Hematopoietic multipotent progenitor cell treated with erythropoietin and hydrocortisone succinate and interleukin-3 and kit ligand, for 6 days (in vitro differentiated cells): ENCODE measurements around the gene SFXN5.
A peak's percentile ranks its signal among the peaks of the same experiment; 100 is the strongest.
"Not testable (repeated sequence)": the region's sequence is repeated elsewhere in the genome, so short reads cannot be mapped to it uniquely, and the experiment has no call there.

ENCODE experiments used
- DNase-seq: peaks from one replicate; pipeline ENCODE4 v3.0.0-alpha.2; 2015

Gene SFXN5

DNA sequence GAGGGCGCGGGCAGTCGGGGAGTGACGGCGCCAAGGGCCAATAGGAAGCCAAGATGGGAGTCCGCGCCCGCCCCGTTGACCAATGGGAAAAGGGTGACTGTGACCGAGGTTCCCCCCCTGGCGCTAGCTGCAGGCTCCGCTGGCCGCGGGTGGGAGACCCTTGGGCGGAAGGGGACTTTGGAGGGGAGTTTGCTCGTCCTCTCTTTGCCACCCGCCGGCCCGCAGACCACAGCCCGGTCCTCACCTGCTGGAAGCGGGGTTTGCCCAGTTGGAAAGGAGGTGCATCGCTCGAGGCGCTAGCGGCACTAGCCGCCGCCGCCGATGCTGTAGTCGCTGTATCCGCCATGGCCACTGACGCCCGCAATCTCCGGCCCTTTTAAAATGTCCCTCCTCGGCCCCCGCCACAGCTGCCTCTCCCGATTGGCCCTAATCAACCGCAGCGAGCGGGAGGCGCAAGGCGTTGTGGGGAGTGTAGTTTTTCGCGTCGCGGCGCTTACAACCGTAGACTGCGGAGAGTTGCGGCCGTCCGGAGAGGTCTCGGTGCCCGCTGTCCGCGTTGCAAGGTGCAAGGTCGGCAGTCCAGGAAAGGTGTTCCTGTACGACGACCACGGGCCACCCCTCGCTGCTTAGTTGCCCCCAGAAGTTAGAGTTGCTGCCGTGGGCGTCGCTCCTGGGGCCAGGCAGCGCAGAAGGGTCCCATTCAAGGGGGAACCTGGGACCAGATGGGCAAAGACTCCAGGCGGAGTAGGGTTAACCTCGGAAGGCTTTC lies at the start of gene SFXN5:
SFXN5 (minus strand) TSS at position 353 of the 769 bp plus-strand sequence; CDS start at position 346, 7 bp downstream.
- peak; percentile 98 for DNase-seq

DNA sequence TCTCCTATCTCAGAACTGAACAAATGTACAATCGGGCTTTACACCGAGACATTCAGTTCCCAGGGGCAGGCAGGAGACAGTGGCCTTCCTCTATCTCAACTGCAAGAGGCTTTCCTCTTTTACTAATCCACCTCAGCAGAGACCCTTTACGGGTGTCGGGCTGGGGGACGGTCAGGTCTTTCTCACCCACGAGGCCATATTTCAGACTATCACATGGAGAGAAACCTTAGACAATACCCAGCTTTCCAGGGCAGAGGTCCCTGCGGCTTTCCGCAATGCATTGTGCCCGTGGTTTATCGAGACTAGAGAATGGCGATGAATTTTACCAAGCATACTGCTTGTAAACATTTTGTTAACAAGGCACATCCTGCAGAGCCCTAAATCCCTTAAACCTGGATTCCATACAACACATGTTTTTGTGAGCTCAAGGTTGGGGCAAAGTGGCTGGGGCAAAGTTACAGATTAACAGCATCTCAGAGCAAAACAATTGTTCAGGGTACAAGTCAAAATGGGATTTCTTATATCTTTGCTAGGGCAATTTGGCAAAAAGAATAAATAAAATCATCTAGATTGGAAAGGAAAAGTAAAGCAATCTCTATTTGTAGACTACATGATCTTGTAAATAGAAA lies 48.2 kb upstream of the SFXN5 start:
- not testable (repeated sequence) for DNase-seq

DNA sequence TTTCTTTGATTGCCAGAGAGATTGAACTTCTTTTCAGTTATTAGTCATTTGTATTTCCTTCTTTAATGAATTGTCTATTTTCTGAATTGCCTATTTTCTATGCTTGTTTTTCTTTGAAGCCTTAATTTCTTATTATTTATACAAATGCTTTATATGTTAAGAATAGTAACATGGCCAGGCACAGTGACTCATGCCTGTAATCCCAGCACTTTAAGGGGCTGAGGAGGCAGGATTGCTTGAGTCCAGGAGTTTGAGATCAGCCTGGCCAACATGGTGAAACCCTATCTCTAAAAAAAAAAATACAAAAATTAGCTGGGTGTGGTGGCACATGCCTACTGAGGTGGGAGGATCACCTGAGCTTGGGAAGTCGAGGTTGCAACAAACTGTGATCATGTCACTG lies 45.9 kb upstream of the SFXN5 start:
- no peak for DNase-seq

GRCh38 chr2:73116182-73116960 lies 44.9 kb upstream of the SFXN5 start:
- no peak for DNase-seq

DNA sequence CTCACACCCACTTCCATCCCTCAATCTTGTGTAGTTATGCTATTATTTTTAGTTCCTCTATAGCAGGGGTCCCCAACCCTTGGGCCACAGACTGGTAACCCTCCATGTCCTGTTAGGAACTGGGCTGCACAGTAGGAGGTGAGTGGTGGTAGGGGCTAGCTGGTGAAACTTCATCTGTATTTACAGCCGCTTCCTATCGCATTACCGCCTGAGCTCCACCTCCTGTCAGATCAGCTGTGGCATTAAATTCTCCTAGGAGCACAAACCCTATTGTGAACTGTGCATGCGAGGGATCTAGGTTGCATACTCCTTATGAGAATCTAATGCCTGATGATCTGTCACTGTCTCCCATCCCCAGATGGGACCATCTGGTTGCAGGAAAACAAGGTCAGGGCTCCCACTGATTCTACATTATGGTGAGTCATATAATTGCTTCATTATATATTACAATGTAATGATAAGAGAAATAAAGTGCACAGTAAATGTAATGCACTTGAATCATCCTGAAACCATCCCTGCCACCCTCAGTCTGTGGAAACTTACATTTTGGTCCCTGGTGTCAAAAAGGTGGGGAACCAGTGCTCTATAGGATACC lies 42.9 kb upstream of the SFXN5 start:
- no peak for DNase-seq

- DNase-seq: peak; percentile 54
These were observed 41.7 kb upstream of the SFXN5 start, which contains the start of gene RAB11FIP5 for GRCh38 chr2:73112913-73113854. TSS of gene RAB11FIP5 (minus strand) at chr2:73112948. CDS start at chr2:73112777, 171 bp downstream.

GRCh38 chr2:73112026-73112912 lies 40.8 kb upstream of the SFXN5 start:
- peak; percentile 28 for DNase-seq

- DNase-seq: no peak
These were observed 39.8 kb upstream of the SFXN5 start for GRCh38 chr2:73111073-73112025.

GRCh38 chr2:73110168-73111072 lies 38.9 kb upstream of the SFXN5 start:
- DNase-seq: no peak

- no peak for DNase-seq
These were observed 38.1 kb upstream of the SFXN5 start for GRCh38 chr2:73109431-73110167.

- peak; percentile 55 for DNase-seq
These were observed 35.9 kb upstream of the SFXN5 start for GRCh38 chr2:73107211-73107926.

GRCh38 chr2:73106791-73107190 lies 35.3 kb upstream of the SFXN5 start:
- DNase-seq: no peak

- no peak for DNase-seq
These were observed 34.0 kb upstream of the SFXN5 start for GRCh38 chr2:73105511-73105971.

DNA sequence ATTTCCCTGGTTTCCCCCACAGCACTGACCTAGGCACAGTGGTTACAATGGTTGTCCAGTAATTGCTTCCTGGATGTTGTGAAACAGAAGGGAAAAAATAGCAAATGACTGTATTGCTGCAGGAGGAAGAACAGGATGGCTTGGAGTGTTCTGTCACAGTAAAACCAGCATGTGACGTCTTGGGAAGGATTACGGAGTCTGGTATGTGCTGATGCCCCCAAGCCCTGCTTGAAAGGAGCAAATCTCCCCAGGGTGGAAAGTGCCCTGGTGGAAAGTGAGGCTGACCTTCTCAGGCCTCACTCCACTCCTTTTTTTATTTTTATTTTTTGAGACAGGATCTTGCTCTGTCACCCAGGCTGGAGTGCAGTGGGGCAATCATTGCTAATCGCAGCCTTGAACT lies 33.4 kb upstream of the SFXN5 start:
- DNase-seq: no peak

- DNase-seq: peak; percentile 60
These were observed 31.6 kb upstream of the SFXN5 start for GRCh38 chr2:73103018-73103542.

GRCh38 chr2:73101626-73102256 lies 30.2 kb upstream of the SFXN5 start:
- DNase-seq: no peak
